GM12892 (cell line): ENCODE results near the gene MAGEB1.

Experiments
- POLR2A ChIP-seq: IDR thresholded peaks from 2 replicates; pipeline ENCODE4 v1.6.1; 2011; ENCODE audit warnings: low read depth, low read length, control low read depth
- POLR2AphosphoS5 ChIP-seq: IDR thresholded peaks from 2 replicates; pipeline ENCODE4 v1.6.1; 2011; ENCODE audit warnings: low read depth, low read length, control low read depth
- TAF1 ChIP-seq: IDR thresholded peaks from 2 replicates; pipeline ENCODE4 v1.6.1; 2011; ENCODE audit warnings: low read depth, mild to moderate bottlenecking, control low read depth, low read length, borderline replicate concordance

DNA sequence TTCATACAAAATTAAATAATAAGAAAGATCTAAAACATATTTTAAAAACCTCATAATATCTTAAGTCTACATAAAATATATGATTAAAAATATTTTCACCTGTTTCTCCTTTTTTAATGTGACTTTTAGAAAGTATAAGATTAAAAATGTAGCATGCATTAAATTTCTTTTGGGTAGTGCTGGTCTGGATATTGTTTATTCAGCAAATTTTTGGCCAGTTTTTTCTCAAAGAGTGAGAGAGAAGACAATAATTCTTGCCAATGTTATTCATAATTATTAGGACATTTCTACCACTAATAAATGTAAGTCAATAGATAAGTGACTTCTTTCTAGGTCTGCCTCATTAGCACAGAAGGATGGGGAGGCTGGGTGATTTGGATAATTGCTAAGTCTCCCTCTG is 14.1 kb downstream of the MAGEB1 start:
- TF ChIP-seq TAF1, result no peak
- TF ChIP-seq POLR2A, result no peak
- TF ChIP-seq POLR2AphosphoS5, result no peak
